Liver (tissue), 9 donors: ENCODE results near the gene DOCK9. TPM values are rescaled to one million over a fixed set of nuclear protein-coding genes. Genes with fewer than 3 reads are reported as not detected.

Experiments
- DNase-seq: peaks from one replicate; pipeline ENCODE4 v3.0.0-alpha.2; 2017; ENCODE audit warnings: low spot score
- H3K27ac ChIP-seq, 2 donors: one replicate each; pipeline ENCODE4 v1.7.0; 2013; ENCODE audit warnings: inconsistent platforms in 2 of 2, low read length in 2 of 2, control low read depth in 1 of 2, low read depth in 1 of 2, mild to moderate bottlenecking in 1 of 2
- H3K27me3 ChIP-seq, 4 donors: one replicate each; pipeline versions ENCODE4 v1.6.1 to v1.7.0; 2013; ENCODE audit warnings: low read length in 3 of 4, inconsistent platforms in 1 of 4, mild to moderate bottlenecking in 1 of 4, moderate library complexity in 1 of 4; ENCODE audit not compliant: control insufficient read depth in 4 of 4, insufficient read depth in 4 of 4
- H3K36me3 ChIP-seq, 4 donors: one replicate each; pipeline versions ENCODE4 v1.6.1 to v1.7.0; 2013; ENCODE audit warnings: low read length in 3 of 4, mild to moderate bottlenecking in 3 of 4, low read depth in 1 of 4, moderate library complexity in 1 of 4; ENCODE audit not compliant: control insufficient read depth in 4 of 4, insufficient read depth in 3 of 4
- H3K4me1 ChIP-seq, 4 donors: one replicate each; pipeline versions ENCODE4 v1.6.1 to v1.7.0; 2013; ENCODE audit warnings: low read length in 3 of 4, mild to moderate bottlenecking in 3 of 4, moderate library complexity in 1 of 4; ENCODE audit not compliant: control insufficient read depth in 4 of 4, insufficient read depth in 4 of 4
- H3K4me3 ChIP-seq, 3 donors: one replicate each; pipeline versions ENCODE4 v1.6.1 to v1.7.0; 2013; ENCODE audit warnings: low read length in 3 of 3, control low read depth in 1 of 3, low read depth in 1 of 3, mild to moderate bottlenecking in 1 of 3
- H3K9ac ChIP-seq, 2 donors: one replicate each; pipeline ENCODE4 v1.7.0; 2013; ENCODE audit warnings: low read length in 2 of 2, mild to moderate bottlenecking in 2 of 2, moderate library complexity in 2 of 2, control low read depth in 1 of 2, low read depth in 1 of 2
- H3K9me3 ChIP-seq, 4 donors: one replicate each; pipeline versions ENCODE4 v1.6.1 to v1.7.0; 2013; ENCODE audit warnings: low read length in 3 of 4; ENCODE audit not compliant: control insufficient read depth in 4 of 4
- ATF3 ChIP-seq: IDR thresholded peaks from 2 replicates; pipeline ENCODE4 v1.6.1; 2016; ENCODE audit warnings: antibody characterized with exemption
- EGR1 ChIP-seq, 2 donors: IDR thresholded peaks; 2 replicates each; pipeline ENCODE4 v1.6.1; 2016 to 2018; ENCODE audit warnings: antibody characterized with exemption in 2 of 2, low read depth in 2 of 2
- FOXA1 ChIP-seq: IDR thresholded peaks from 2 replicates; pipeline ENCODE4 v1.6.1; 2016; ENCODE audit warnings: antibody characterized with exemption
- FOXA2 ChIP-seq: IDR thresholded peaks from 2 replicates; pipeline ENCODE4 v1.6.1; 2016; ENCODE audit warnings: antibody characterized with exemption
- HNF4G ChIP-seq: IDR thresholded peaks from 2 replicates; pipeline ENCODE4 v1.6.1; 2016; ENCODE audit warnings: antibody characterized with exemption
- JUND ChIP-seq, 2 donors: IDR thresholded peaks; 2 replicates each; pipeline ENCODE4 v1.6.1; 2016; ENCODE audit warnings: antibody characterized with exemption in 2 of 2
- NR2F2 ChIP-seq: IDR thresholded peaks from 2 replicates; pipeline ENCODE4 v1.6.1; 2016; ENCODE audit warnings: antibody characterized with exemption
- RAD21 ChIP-seq, 2 donors: IDR thresholded peaks; 2 replicates each; pipeline ENCODE4 v1.6.1; 2016; ENCODE audit warnings: antibody characterized with exemption in 2 of 2, mild to moderate bottlenecking in 2 of 2
- REST ChIP-seq: IDR thresholded peaks from 2 replicates; pipeline ENCODE4 v1.6.1; 2016; ENCODE audit warnings: antibody characterized with exemption, mild to moderate bottlenecking
- RXRA ChIP-seq, 2 donors: IDR thresholded peaks; 2 replicates each; pipeline ENCODE4 v1.6.1; 2017 to 2018; ENCODE audit warnings: antibody characterized with exemption in 2 of 2, mild to moderate bottlenecking in 1 of 2
- SP1 ChIP-seq: IDR thresholded peaks from 2 replicates; pipeline ENCODE4 v1.6.1; 2018; ENCODE audit warnings: antibody characterized with exemption, mild to moderate bottlenecking
- TAF1 ChIP-seq: conservative IDR thresholded peaks from 2 replicates; pipeline ENCODE4 v1.6.1; 2016; ENCODE audit warnings: antibody characterized with exemption, mild to moderate bottlenecking
- YY1 ChIP-seq: IDR thresholded peaks from 2 replicates; pipeline ENCODE4 v1.6.1; 2016; ENCODE audit warnings: antibody characterized with exemption, mild to moderate bottlenecking
- ZBTB33 ChIP-seq: IDR thresholded peaks from 2 replicates; pipeline ENCODE4 v1.6.1; 2016; ENCODE audit warnings: antibody characterized with exemption
- whole genome bisulfite sequencing: extraction: QIAGEN DNeasy Blood & Tissue Kit; methylation state at CpG from one replicate; pipeline ENCODE4 v1.1.7; 2013; 5-methylcytosine and 5-hydroxymethylcytosine counted together
- polyA plus RNA-seq, 2 donors: library from polyadenylated mRNA; stranded (reverse) in 1 of 2; unstranded in 1 of 2; fragments of 200-250 nt in 1 of 2; fragments of >200 nt in 1 of 2; fragmentation: Nextera tagmentation in 1 of 2; extraction: Ambion mirVana in 1 of 2; gene quantifications; one replicate each; pipeline versions ENCODE4 v1.2.1 to v1.2.3, GENCODE V29; 2013 to 2015
- total RNA-seq, 2 donors: library from RNA; depleted of rRNA; stranded (reverse); fragments of >200 nt; gene quantifications; one replicate each; pipeline ENCODE4 v1.2.3, GENCODE V29; 2014
- donor health status: healthy.
- donor health status: healthy.
- donor health status: healthy.
- donor health status: healthy.
- donor health status: healthy.

Gene DOCK9
- total and polyA plus RNA-seq, 4 donors, result 5.4 to 31.3 (median 10.6) TPM

- TF ChIP-seq SP1, result no peak
- TF ChIP-seq HNF4G, result no peak
- no peak for TF ChIP-seq ZBTB33
- no peak overlapping the region for H3K4me3 ChIP-seq
- peaks cover 0 to 7% (median 6%) of the 10 kb centered on the region in 4 donors for H3K4me1 ChIP-seq
- DNase-seq, result no peak
- 94% methylated on average over 6 of the region's 6 CpGs for WGBS
- H3K9me3 ChIP-seq, result no peaks in the 10 kb centered on the region
- peaks cover 3 to 14% (median 11%) of the 10 kb centered on the region in 4 donors for H3K36me3 ChIP-seq
- no peak overlapping the region for H3K27ac ChIP-seq
- H3K27me3 ChIP-seq, result no peaks in the 10 kb centered on the region
- H3K9ac ChIP-seq, result no peak overlapping the region
Observed at GRCh38 chr13:98795220-98795619, 182.6 kb downstream of the DOCK9 start.

- no peak overlapping the region for H3K9ac ChIP-seq
- no peak for DNase-seq
- no peak overlapping the region for H3K4me3 ChIP-seq
- H3K4me1 ChIP-seq, result peaks cover 0 to 7% (median 6%) of the 10 kb centered on the region in 4 donors
- TF ChIP-seq JUND (IDR thresholded peaks at IDR 0.05) (no peak), ATF3 (no peak), EGR1 (IDR thresholded peaks at IDR 0.05; ENCODE audit: low read depth in 2 of 2) (no peak), NR2F2 (no peak), HNF4G (no peak), FOXA2 (no peak), SP1 (no peak), TAF1 (no peak), REST (no peak), FOXA1 (no peak), ZBTB33 (no peak), YY1 (no peak), RAD21 (IDR thresholded peaks at IDR 0.05) (no peak), RXRA (IDR thresholded peaks at IDR 0.05) (no peak)
- H3K27ac ChIP-seq, result no peak overlapping the region
- peaks cover 3 to 14% (median 11%) of the 10 kb centered on the region in 4 donors for H3K36me3 ChIP-seq
- H3K27me3 ChIP-seq, result no peaks in the 10 kb centered on the region
- WGBS, result 97% methylated on average over 12 of the region's 12 CpGs
- H3K9me3 ChIP-seq, result no peaks in the 10 kb centered on the region
Observed at GRCh38 chr13:98794498-98794897, 183.4 kb downstream of the DOCK9 start.
